ENCODE measurements around the gene FAM53C. TPM values are rescaled to one million over a fixed set of nuclear protein-coding genes. Genes with fewer than 3 reads are reported as not detected.

The FAM53C gene
- total RNA-seq, 4 donors from 2014 or later: 15.2 to 19.9 (median 17.2) TPM

DNA sequence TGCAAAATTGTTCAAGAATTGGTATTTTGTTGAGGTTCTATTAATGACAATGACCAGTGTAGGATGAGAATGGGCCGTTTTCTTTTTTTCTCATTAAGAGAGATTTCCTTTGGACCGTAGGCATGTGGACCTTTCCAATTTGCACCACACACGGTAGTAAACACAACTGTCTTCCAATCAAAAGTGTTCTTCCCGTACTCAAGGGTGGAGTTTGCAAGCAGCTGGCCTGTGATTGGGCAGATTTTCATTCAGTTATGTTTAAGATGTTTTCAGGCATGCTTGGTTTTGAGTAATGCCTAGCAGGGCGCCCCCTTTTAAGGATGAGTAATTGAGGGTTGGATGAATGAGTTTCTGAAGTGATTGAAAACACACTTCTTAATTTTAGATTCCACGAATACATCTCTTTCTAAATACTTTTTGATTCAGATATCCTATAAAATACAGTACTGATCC is 16.9 kb downstream of the FAM53C start:
- DNase-seq (ENCODE audit: low spot score in 2 of 2): peak in 1 of 2 donors; percentile 41
- 11 to 12% methylated on average over 6 of the region's 6 CpGs for WGBS, 2 donors
- H3K4me3 ChIP-seq (ENCODE audit: low read depth, poor library complexity, severe bottlenecking): no peak overlapping the region
- intact Hi-C loops (cut with DNase I; ENCODE audit: low total_unique reads): no loop called here
- TF ChIP-seq POLR2A (IDR thresholded peaks at IDR 0.05): no peak
- TF ChIP-seq, protein P1, sequence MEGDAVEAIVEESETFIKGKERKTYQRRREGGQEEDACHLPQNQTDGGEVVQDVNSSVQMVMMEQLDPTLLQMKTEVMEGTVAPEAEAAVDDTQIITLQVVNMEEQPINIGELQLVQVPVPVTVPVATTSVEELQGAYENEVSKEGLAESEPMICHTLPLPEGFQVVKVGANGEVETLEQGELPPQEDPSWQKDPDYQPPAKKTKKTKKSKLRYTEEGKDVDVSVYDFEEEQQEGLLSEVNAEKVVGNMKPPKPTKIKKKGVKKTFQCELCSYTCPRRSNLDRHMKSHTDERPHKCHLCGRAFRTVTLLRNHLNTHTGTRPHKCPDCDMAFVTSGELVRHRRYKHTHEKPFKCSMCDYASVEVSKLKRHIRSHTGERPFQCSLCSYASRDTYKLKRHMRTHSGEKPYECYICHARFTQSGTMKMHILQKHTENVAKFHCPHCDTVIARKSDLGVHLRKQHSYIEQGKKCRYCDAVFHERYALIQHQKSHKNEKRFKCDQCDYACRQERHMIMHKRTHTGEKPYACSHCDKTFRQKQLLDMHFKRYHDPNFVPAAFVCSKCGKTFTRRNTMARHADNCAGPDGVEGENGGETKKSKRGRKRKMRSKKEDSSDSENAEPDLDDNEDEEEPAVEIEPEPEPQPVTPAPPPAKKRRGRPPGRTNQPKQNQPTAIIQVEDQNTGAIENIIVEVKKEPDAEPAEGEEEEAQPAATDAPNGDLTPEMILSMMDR (IDR thresholded peaks at IDR 0.05): no peak

- no peak for DNase-seq (ENCODE audit: low spot score in 2 of 2)
- H3K4me3 ChIP-seq (ENCODE audit: low read depth, poor library complexity, severe bottlenecking): no peak overlapping the region
- no peak for TF ChIP-seq POLR2A (IDR thresholded peaks at IDR 0.05)
- TF ChIP-seq, protein P1 (IDR thresholded peaks at IDR 0.05): no peak
- WGBS, 2 donors: 66 to 67% methylated on average over 3 of the region's 3 CpGs
- intact Hi-C loops (cut with DNase I; ENCODE audit: low total_unique reads): no loop called here
Measured at GRCh38 chr5:138359621-138360020, 21.6 kb downstream of the FAM53C start.

- no peak for DNase-seq (ENCODE audit: low spot score in 2 of 2)
- 89 to 97% methylated on average over 1 of the region's 1 CpG for WGBS, 2 donors
- no peak for TF ChIP-seq POLR2A (IDR thresholded peaks at IDR 0.05)
- TF ChIP-seq, protein P1 (IDR thresholded peaks at IDR 0.05): no peak
- intact Hi-C loops (cut with DNase I; ENCODE audit: low total_unique reads): no loop called here
- no peak overlapping the region for H3K4me3 ChIP-seq (ENCODE audit: low read depth, poor library complexity, severe bottlenecking)
Measured at GRCh38 chr5:138360941-138361452, 22.9 kb downstream of the FAM53C start.

DNA sequence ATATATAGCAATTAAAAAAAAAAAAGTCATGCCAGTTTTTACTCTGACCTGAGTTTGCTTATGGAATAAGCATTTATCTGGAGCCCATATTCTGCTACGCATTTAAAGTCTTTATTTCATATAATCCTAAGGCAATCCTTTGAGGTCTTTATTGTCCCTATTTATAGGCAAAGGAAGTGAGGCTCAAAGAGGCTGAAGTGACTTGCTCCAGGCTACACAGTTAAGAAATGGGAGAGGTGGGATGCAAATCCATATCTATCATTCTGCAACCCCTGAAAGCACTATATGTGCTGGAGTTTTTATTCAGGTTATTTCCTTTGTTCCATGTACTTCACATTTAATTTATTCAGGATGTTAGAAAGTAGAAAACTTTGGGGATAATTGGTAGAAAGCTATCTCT is 26.5 kb downstream of the FAM53C start:
- no peak overlapping the region for H3K4me3 ChIP-seq (ENCODE audit: low read depth, poor library complexity, severe bottlenecking)
- no peak for DNase-seq (ENCODE audit: low spot score in 2 of 2)
- TF ChIP-seq, protein P1 (IDR thresholded peaks at IDR 0.05): no peak
- TF ChIP-seq POLR2A (IDR thresholded peaks at IDR 0.05): no peak
- intact Hi-C loops (cut with DNase I; ENCODE audit: low total_unique reads): no loop called here
- WGBS, 2 donors: 98 to 100% methylated on average over 1 of the region's 1 CpG

GRCh38 chr5:138366632-138367382 is 28.7 kb downstream of the FAM53C start:
- no peak overlapping the region for H3K4me3 ChIP-seq (ENCODE audit: low read depth, poor library complexity, severe bottlenecking)
- no peak for DNase-seq (ENCODE audit: low spot score in 2 of 2)
- WGBS, 2 donors: 55 to 60% methylated on average over 4 of the region's 4 CpGs
- intact Hi-C loops (cut with DNase I; ENCODE audit: low total_unique reads): no loop called here
- TF ChIP-seq POLR2A (IDR thresholded peaks at IDR 0.05): no peak
- TF ChIP-seq, protein P1 (IDR thresholded peaks at IDR 0.05): no peak
